Neuronal stem cell (in vitro differentiated cells): Measurements from ENCODE around the gene RAB6B.

ENCODE experiments used
- DNase-seq: peaks from one replicate; pipeline ENCODE4 v3.0.0-alpha.2; 2013; ENCODE audit warnings: low spot score
- H2AFZ ChIP-seq: one replicate; pipeline ENCODE4 v1.6.1; 2013; ENCODE audit warnings: mild to moderate bottlenecking, low read length, inconsistent platforms
- H2AK5ac ChIP-seq: 2 replicates; pipeline ENCODE4 v1.6.1; 2013; ENCODE audit warnings: low read depth, mild to moderate bottlenecking, inconsistent platforms, low read length, moderate library complexity, mixed read lengths
- H2BK120ac ChIP-seq: 2 replicates; pipeline ENCODE4 v1.6.1; 2013; ENCODE audit warnings: low read depth, mild to moderate bottlenecking, inconsistent platforms, low read length, moderate library complexity, mixed read lengths
- H2BK12ac ChIP-seq: one replicate; pipeline ENCODE4 v1.6.1; 2013; ENCODE audit warnings: low read length, inconsistent platforms
- H2BK15ac ChIP-seq: 2 replicates; pipeline ENCODE4 v1.6.1; 2013; ENCODE audit warnings: mild to moderate bottlenecking, low read length, inconsistent platforms, mixed read lengths
- H2BK5ac ChIP-seq: one replicate; pipeline ENCODE4 v1.6.1; 2013; ENCODE audit warnings: inconsistent platforms, mild to moderate bottlenecking, low read length, moderate library complexity
- H3K14ac ChIP-seq: one replicate; pipeline ENCODE4 v1.6.1; 2013; ENCODE audit warnings: low read length, inconsistent platforms
- H3K18ac ChIP-seq: 2 replicates; pipeline ENCODE4 v1.6.1; 2013; ENCODE audit warnings: low read length, inconsistent platforms
- H3K23ac ChIP-seq: 2 replicates; pipeline ENCODE4 v1.6.1; 2013; ENCODE audit warnings: low read depth, mild to moderate bottlenecking, mixed read lengths, low read length, inconsistent platforms; ENCODE audit not compliant: poor library complexity
- H3K27ac ChIP-seq: replicated peaks from 3 replicates; pipeline ENCODE4 v1.5.1; 2013; ENCODE audit warnings: low read length, inconsistent platforms
- H3K27me3 ChIP-seq, 3 experiments: 2 replicates each; pipeline ENCODE4 v1.6.1; 2013; ENCODE audit warnings: low read length in 3 of 3, mild to moderate bottlenecking in 2 of 3, inconsistent platforms in 1 of 3, low read depth in 1 of 3, mixed read lengths in 1 of 3, moderate library complexity in 1 of 3; ENCODE audit not compliant: control insufficient read depth in 3 of 3, insufficient read depth in 3 of 3
- H3K36me3 ChIP-seq, 2 donors: replicated peaks in 1 of 2; 2 replicates each; pipeline ENCODE4 v1.6.1; 2013; ENCODE audit warnings: low read length in 2 of 2; ENCODE audit not compliant: control insufficient read depth in 2 of 2, insufficient read depth in 2 of 2
- H3K4ac ChIP-seq: 2 replicates; pipeline ENCODE4 v1.6.1; 2013; ENCODE audit warnings: inconsistent platforms, mild to moderate bottlenecking, low read length, moderate library complexity
- H3K4me1 ChIP-seq, 2 donors: 1 replicate in 1 of 2; 2 replicates in 1 of 2; pipeline ENCODE4 v1.6.1; 2013; ENCODE audit warnings: low read length in 2 of 2, low read depth in 1 of 2; ENCODE audit not compliant: control insufficient read depth in 2 of 2, insufficient read depth in 1 of 2
- H3K4me2 ChIP-seq: one replicate; pipeline ENCODE4 v1.6.1; 2013; ENCODE audit warnings: mild to moderate bottlenecking, low read length, inconsistent platforms; ENCODE audit not compliant: insufficient read depth, poor library complexity, severe bottlenecking
- H3K4me3 ChIP-seq, 2 donors: 2 replicates each; pipeline ENCODE4 v1.5.1; 2013; ENCODE audit warnings: low read length in 2 of 2, mild to moderate bottlenecking in 2 of 2, inconsistent platforms in 1 of 2, moderate library complexity in 1 of 2
- H3K79me1 ChIP-seq: one replicate; pipeline ENCODE4 v1.6.1; 2013; ENCODE audit warnings: low read depth, mild to moderate bottlenecking, inconsistent platforms, low read length, moderate library complexity
- H3K9ac ChIP-seq: one replicate; pipeline ENCODE4 v1.6.1; 2013; ENCODE audit warnings: mild to moderate bottlenecking, low read depth, low read length, inconsistent platforms; ENCODE audit not compliant: poor library complexity
- H3K9me3 ChIP-seq, 2 donors: replicated peaks in 1 of 2; 2 replicates each; pipeline versions ENCODE3 to v1.6.1; 2013; ENCODE audit warnings: low read length in 2 of 2, mild to moderate bottlenecking in 2 of 2, inconsistent platforms in 1 of 2, low read depth in 1 of 2, mixed read lengths in 1 of 2, moderate library complexity in 1 of 2; ENCODE audit not compliant: control insufficient read depth in 2 of 2, insufficient read depth in 1 of 2
- H4K8ac ChIP-seq: one replicate; pipeline ENCODE4 v1.6.1; 2013; ENCODE audit warnings: low read depth, mild to moderate bottlenecking, inconsistent platforms, low read length, moderate library complexity
- H4K91ac ChIP-seq: one replicate; pipeline ENCODE4 v1.6.1; 2013; ENCODE audit warnings: low read length, low read depth, mild to moderate bottlenecking, inconsistent platforms; ENCODE audit not compliant: poor library complexity
- WGBS, 2 donors: extraction: QIAGEN DNeasy Blood & Tissue Kit; methylation state at CpG; one replicate each; pipeline ENCODE4 v1.1.7; 2013; ENCODE audit warnings: missing lambda C conversion rate in 2 of 2, mixed read lengths in 1 of 2; ENCODE audit not compliant: insufficient read length in 2 of 2, insufficient replicate concordance in 1 of 2; ENCODE audit errors: extremely low coverage in 2 of 2; 5-methylcytosine and 5-hydroxymethylcytosine counted together

Gene RAB6B

GRCh38 chr3:133928903-133929607, 33.4 kb upstream of the RAB6B start:
- Histone ChIP-seq H3K23ac (no peak overlapping the region), H2AFZ (no peak overlapping the region), H3K9me3 (no peaks in the 10 kb centered on the region), H3K9ac (no peak overlapping the region), H3K27ac (no peak overlapping the region), H2BK12ac (no peak overlapping the region), H2BK15ac (no peak overlapping the region), H2BK5ac (no peak overlapping the region), H3K14ac (no peak overlapping the region), H3K18ac (no peak overlapping the region), H2BK120ac (no peak overlapping the region), H3K36me3 (no peaks in the 10 kb centered on the region), H3K79me1 (no peaks in the 10 kb centered on the region), H4K8ac (no peak overlapping the region), H3K4ac (no peak overlapping the region), H3K4me3 (no peak overlapping the region), H3K27me3 (peaks cover 0 to 50% (median 16%) of the 10 kb centered on the region in 3 experiments), H2AK5ac (no peak overlapping the region), H3K4me2 (no peak overlapping the region), H3K4me1 (peaks cover 0 to 3% of the 10 kb centered on the region in 2 donors), H4K91ac (no peak overlapping the region)
- DNase-seq = no peak
- no CpG with 5 or more reads among the region's 14 CpGs for WGBS, 2 donors

GRCh38 chr3:133928136-133928893, 32.6 kb upstream of the RAB6B start:
- Histone ChIP-seq H3K9me3 (no peaks in the 10 kb centered on the region), H3K9ac (no peak overlapping the region), H4K91ac (no peak overlapping the region), H3K4ac (no peak overlapping the region), H2BK15ac (no peak overlapping the region), H3K18ac (no peak overlapping the region), H3K14ac (no peak overlapping the region), H2BK12ac (no peak overlapping the region), H2BK5ac (no peak overlapping the region), H2AK5ac (peak overlapping the region; percentile 9), H3K4me1 (peaks cover 0 to 3% of the 10 kb centered on the region in 2 donors), H3K36me3 (no peaks in the 10 kb centered on the region), H3K27me3 (peaks cover 0 to 45% (median 16%) of the 10 kb centered on the region in 3 experiments), H4K8ac (no peak overlapping the region), H3K23ac (no peak overlapping the region), H3K27ac (no peak overlapping the region), H3K79me1 (no peaks in the 10 kb centered on the region), H3K4me3 (no peak overlapping the region), H3K4me2 (peak overlapping the region; percentile 91), H2AFZ (peak overlapping the region; percentile 92), H2BK120ac (no peak overlapping the region)
- no peak for DNase-seq
- WGBS, 2 donors = no CpG with 5 or more reads among the region's 20 CpGs

GRCh38 chr3:133927540-133928066, 31.9 kb upstream of the RAB6B start:
- peak overlapping the region; percentile 51 for H2BK120ac ChIP-seq
- H3K23ac ChIP-seq = no peak overlapping the region
- no peak overlapping the region for H3K14ac ChIP-seq
- H3K79me1 ChIP-seq = no peaks in the 10 kb centered on the region
- no peak overlapping the region for H3K4ac ChIP-seq
- H3K27me3 ChIP-seq = peaks cover 0 to 45% (median 16%) of the 10 kb centered on the region in 3 experiments
- no peak overlapping the region for H2BK5ac ChIP-seq
- peak overlapping the region; percentile 92 for H2AFZ ChIP-seq
- peak overlapping the region; percentile 91 for H3K4me2 ChIP-seq
- no peaks in the 10 kb centered on the region for H3K9me3 ChIP-seq
- H3K4me3 ChIP-seq = peak overlapping the region; percentile 34 to 77
- no peak overlapping the region for H2BK12ac ChIP-seq
- H3K9ac ChIP-seq = peak overlapping the region; percentile 24
- H2BK15ac ChIP-seq = peak overlapping the region; percentile 34
- H4K8ac ChIP-seq = no peak overlapping the region
- no peak overlapping the region for H4K91ac ChIP-seq
- peak overlapping the region; percentile 87 for H3K18ac ChIP-seq
- no CpG with 5 or more reads among the region's 51 CpGs for WGBS, 2 donors
- H3K36me3 ChIP-seq = no peaks in the 10 kb centered on the region
- H3K27ac ChIP-seq = no peak overlapping the region
- peaks cover 0 to 3% of the 10 kb centered on the region in 2 donors for H3K4me1 ChIP-seq
- no peak overlapping the region for H2AK5ac ChIP-seq
- DNase-seq = peak; percentile 62
